Lower leg skin (tissue), 4 donors: ENCODE measurements around the gene PPFIA1. TPM values are rescaled to one million over a fixed set of nuclear protein-coding genes. Genes with fewer than 3 reads are reported as not detected.

Source experiments
- DNase-seq, 2 donors: peaks; one replicate each; pipeline ENCODE4 v3.0.0-alpha.2; 2019; ENCODE audit warnings: low spot score in 2 of 2
- H3K4me3 ChIP-seq: fragments of 200-600 bp; sonication (generic); 2 replicates; pipeline ENCODE4 v1.5.1; 2017; ENCODE audit warnings: mild to moderate bottlenecking, low read depth; ENCODE audit not compliant: poor library complexity, severe bottlenecking
- CTCF ChIP-seq, 3 donors: fragments of 450-650 bp; IDR thresholded peaks; one replicate each; pipeline ENCODE4 v1.5.1; 2016; ENCODE audit warnings: antibody characterized with exemption in 3 of 3, mild to moderate bottlenecking in 3 of 3, moderate library complexity in 2 of 3
- POLR2A ChIP-seq, 2 donors: fragments of 450-650 bp; IDR thresholded peaks; one replicate each; pipeline ENCODE4 v1.6.1; 2016 to 2017; ENCODE audit warnings: antibody characterized with exemption in 2 of 2, mild to moderate bottlenecking in 1 of 2, moderate library complexity in 1 of 2
- WGBS, 2 donors: methylation state at CpG; one replicate each; pipeline ENCODE4 v1.1.5; 2018; 5-methylcytosine and 5-hydroxymethylcytosine counted together
- intact Hi-C: fragments of 100-400 bp; cut with DNase I; formaldehyde crosslinking; loops from one replicate; pipeline ENCODE4 v1.15.0; 2023; ENCODE audit warnings: low total_unique reads
- total RNA-seq, 4 donors: library from RNA; depleted of rRNA; stranded (reverse); fragments of >200 nt; gene quantifications; one replicate each; pipeline ENCODE4 v1.1.0, GENCODE V29; 2016

Gene PPFIA1
- total RNA-seq, 4 donors from 2014 or later, result 31.9 to 61.7 (median 48.5) TPM

- DNase-seq, result no peak
- no peak overlapping the region for H3K4me3 ChIP-seq
- TF ChIP-seq POLR2A (IDR thresholded peaks at IDR 0.05) (no peak), CTCF (IDR thresholded peaks at IDR 0.05) (no peak)
- WGBS, 2 donors, result 87 to 93% methylated on average over 8 to 10 of the region's 10 CpGs
- intact Hi-C loops, result no loop called here
These were observed 40.8 kb upstream of the PPFIA1 start for GRCh38 chr11:70229737-70230136.

- TF ChIP-seq CTCF (IDR thresholded peaks at IDR 0.05) (no peak), POLR2A (IDR thresholded peaks at IDR 0.05) (no peak)
These were observed 40.2 kb upstream of the PPFIA1 start for GRCh38 chr11:70230151-70230839.

GRCh38 chr11:70230840-70231710 lies 39.4 kb upstream of the PPFIA1 start:
- no peak for DNase-seq
- intact Hi-C loops, result no loop called here
- H3K4me3 ChIP-seq, result no peak overlapping the region
- 74 to 77% methylated on average over 20 to 22 of the region's 22 CpGs for WGBS, 2 donors
- TF ChIP-seq CTCF (IDR thresholded peaks at IDR 0.05), result no peak
- TF ChIP-seq POLR2A (IDR thresholded peaks at IDR 0.05), result no peak

More at GRCh38 chr11:70230151-70230839, 40.2 kb upstream of the PPFIA1 start:
- no peak for DNase-seq
- intact Hi-C loops, result no loop called here
- WGBS, 2 donors, result 79 to 86% methylated on average over 8 of the region's 8 CpGs
- H3K4me3 ChIP-seq, result no peak overlapping the region

- no peak overlapping the region for H3K4me3 ChIP-seq
- intact Hi-C loops, result no loop called here
- no peak for TF ChIP-seq POLR2A (IDR thresholded peaks at IDR 0.05)
- TF ChIP-seq CTCF (IDR thresholded peaks at IDR 0.05), result no peak
- no peak for DNase-seq
These were observed 37.5 kb upstream of the PPFIA1 start for GRCh38 chr11:70233034-70233433.

- intact Hi-C loops, result no loop called here
- 54 to 74% methylated on average over 7 to 11 of the region's 11 CpGs for WGBS, 2 donors
- no peak overlapping the region for H3K4me3 ChIP-seq
- DNase-seq, result no peak
- TF ChIP-seq POLR2A (IDR thresholded peaks at IDR 0.05), result no peak
- TF ChIP-seq CTCF (IDR thresholded peaks at IDR 0.05), result no peak
These were observed 37.0 kb upstream of the PPFIA1 start for GRCh38 chr11:70233511-70233934.
